Erythroblast (primary cell): Measurements from ENCODE around the gene PARD3.

Experiments
- DNase-seq, 2 experiments: peaks; one replicate each; lab custom pipeline; 2025; lab: John Stamatoyannopoulos, UW
- GATA1 ChIP-seq: IDR thresholded peaks from 2 replicates; pipeline ENCODE4 v1.6.1; 2011; ENCODE audit warnings: low read depth, mild to moderate bottlenecking, control low read depth, low read length, moderate library complexity
- POLR2A ChIP-seq: IDR thresholded peaks from 2 replicates; pipeline ENCODE4 v1.6.1; 2011; ENCODE audit warnings: mild to moderate bottlenecking, low read length

The PARD3 gene

DNA sequence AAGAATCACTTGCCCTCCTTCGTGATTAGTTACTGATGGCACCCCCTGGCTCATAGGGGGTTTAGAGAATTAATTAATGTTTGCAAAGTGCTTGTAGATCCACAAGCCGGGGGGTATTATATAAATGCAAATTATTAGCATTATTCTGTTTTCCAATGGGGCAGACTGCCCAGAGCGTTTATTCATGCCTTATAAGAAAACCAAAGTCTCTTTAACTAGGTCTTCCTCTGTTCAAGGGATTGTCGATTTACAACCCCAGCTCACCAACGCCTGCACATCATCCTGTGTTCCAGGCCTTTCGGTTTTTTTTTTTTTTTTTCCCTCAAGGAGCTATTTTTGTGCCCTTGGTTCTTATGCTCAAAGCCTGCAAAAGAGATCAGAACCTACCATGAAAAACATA is 630.7 kb downstream of the PARD3 start:
- no peak for DNase-seq
- no peak for TF ChIP-seq GATA1
- TF ChIP-seq POLR2A = no peak

DNA sequence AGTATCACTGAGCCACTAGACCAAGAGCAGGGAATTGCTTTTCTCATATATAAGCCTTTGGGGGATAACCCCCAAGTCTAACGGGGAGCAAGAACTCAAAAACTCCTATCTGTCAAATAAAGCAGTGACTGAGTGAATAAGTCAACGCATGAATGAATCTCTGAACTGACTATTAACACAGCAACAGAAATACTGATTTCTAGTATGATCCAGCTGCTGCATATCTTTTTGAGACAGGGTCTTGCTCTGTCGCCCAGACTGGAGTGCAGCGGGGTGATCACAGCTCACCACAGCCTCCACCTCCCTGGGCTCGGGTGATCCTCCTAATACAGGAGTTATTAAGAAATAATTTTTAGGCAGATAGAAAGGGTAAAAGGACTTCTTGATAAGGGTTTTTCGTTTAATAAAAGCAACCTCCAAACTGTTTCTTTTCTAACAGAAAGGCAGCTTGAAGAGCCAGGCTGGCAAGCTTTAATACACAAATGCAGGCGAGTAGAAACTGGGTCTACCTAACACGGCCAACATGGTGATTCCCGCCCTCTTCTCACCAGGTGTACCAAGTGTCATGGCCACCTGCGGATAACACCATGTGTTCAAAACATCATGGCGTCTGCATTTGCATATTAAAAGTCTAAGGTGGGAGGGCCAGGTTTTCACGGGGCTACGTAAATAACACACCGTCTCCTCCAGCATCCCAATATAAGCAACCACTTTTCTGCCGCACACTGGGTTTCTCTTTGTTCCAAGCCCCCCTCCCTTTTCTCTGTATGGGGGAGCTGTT is 631.9 kb downstream of the PARD3 start:
- TF ChIP-seq POLR2A (no peak), GATA1 (no peak)
- no peak for DNase-seq

DNA sequence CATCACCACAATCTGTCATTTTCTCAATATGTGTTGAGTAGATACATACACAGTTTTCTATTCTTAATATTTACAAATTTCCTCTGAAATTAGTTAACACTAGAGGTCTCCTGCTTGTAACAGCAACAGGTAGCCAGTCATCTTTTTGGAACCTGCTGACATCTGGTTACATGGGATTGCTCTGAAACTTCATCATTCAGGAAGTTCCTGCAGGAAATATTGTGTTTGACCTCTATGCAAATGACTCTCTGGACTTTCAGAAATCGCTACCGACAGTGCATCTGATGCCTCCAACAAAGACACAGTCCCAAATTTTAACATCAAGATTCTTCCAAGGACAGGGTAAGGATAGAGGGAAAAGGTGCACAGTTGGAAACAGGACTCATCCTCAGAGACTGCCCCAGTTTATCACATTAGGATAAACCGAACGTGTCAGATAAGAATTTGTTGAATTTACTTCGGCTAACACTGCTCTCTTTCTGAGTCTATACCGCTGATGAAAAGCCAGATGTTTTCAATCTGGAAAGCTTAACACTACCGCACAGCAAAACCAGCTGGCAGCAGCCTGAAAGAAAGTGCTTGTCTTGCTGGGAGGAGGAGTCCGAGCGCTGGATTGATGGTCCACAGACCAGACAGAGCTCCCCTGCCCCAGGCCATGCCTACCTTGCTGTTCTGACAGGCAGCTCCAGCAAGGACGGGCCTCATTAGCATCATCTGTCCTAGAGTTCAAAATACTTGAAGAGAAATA is 633.4 kb downstream of the PARD3 start:
- no peak for DNase-seq
- no peak for TF ChIP-seq GATA1
- no peak for TF ChIP-seq POLR2A

DNA sequence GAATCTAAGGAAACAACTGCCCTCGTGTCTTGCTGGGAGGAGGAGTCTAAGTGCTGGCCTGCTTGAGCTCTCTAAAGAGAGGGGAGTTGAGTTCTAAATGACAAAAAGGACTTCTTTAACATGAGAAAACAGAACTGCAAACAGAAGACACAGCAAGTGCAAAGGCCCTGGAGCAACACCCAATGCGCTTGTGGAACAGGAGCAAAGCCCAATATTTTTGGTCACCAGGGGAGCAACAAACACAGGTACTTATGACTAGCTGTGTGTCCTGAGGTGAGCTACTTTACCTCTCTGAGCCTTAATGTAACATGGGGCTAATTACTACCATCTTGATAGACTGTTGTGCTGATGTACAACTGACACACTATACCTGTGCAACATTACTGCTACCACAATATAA is 634.3 kb downstream of the PARD3 start:
- no peak for DNase-seq
- no peak for TF ChIP-seq GATA1
- TF ChIP-seq POLR2A = no peak

DNA sequence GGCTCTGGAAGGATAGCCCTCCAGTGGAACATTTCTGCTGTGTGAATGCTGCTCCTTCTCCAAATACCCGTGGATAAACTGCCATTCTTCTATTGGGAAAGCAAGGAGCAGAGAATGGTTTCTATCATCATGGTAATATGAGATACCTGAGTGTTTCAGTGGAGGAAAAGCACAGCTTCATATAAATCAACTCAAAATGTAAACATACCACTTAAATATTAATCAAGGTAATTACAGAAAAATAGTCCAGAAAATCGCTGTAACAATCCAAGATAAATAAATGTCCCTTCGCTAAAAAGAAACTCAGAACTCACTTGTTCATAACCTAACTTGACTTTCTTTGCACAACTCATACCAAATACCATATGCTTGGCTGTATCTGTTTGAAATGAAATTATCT is 635.8 kb downstream of the PARD3 start:
- DNase-seq = no peak
- TF ChIP-seq POLR2A (no peak), GATA1 (no peak)

DNA sequence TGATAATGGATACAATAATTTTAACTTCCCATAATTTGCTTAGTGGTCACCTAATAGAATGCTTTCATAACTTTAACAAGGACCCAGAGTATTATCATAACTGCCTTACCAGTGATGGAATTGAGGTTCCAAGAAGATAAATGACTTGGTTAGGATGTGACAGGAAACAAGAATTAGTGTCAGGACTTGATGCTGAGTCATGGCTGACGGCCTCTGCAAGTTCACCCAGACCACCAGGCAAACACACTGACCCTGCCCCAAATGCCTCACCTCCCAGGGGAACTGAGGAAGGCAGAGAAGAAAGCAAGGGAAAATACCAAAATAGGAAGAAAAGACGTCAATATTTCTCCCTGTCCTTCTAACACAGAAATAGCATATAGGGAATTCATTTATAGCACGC is 636.3 kb downstream of the PARD3 start:
- DNase-seq = no peak
- no peak for TF ChIP-seq GATA1
- no peak for TF ChIP-seq POLR2A

DNA sequence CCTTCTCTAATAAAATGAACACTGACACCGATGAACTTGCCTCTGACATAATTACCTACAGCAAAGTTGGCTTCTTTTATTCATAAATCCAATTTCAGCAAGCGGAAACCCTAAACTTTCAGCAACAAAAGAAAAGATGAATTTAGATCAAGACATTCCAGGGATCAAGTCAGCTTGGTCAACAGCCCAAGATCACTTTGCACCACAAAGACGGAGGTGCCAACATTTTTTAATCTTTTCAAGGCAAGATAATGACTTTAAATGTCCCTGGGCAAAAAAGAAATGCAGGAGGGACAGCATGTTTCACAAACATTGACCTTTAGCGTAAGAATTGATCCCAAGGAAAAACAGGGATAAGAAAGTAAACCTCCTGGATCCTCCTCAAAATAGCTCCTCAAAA is 636.9 kb downstream of the PARD3 start:
- TF ChIP-seq POLR2A (no peak), GATA1 (no peak)
- no peak for DNase-seq

DNA sequence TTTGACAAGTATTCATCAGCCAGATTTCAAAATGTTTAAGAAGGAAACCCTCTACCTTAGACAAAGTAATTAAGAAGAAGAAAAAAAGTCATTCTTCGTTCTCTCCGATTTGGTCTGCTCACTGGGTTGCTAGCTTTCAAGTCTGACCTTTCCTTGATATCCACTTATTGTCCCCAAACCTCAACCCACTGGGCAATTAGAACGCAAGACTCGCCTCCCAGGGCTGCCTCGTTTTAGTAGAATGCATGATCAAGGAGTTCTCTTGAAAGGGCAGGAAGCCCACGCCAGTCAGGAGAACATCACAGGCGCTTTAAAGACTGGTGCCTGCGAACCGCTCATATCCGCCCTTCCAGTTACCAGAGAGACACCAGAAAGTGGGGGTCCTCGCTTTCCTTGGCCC is 637.7 kb downstream of the PARD3 start:
- no peak for DNase-seq
- TF ChIP-seq POLR2A (no peak), GATA1 (no peak)

DNA sequence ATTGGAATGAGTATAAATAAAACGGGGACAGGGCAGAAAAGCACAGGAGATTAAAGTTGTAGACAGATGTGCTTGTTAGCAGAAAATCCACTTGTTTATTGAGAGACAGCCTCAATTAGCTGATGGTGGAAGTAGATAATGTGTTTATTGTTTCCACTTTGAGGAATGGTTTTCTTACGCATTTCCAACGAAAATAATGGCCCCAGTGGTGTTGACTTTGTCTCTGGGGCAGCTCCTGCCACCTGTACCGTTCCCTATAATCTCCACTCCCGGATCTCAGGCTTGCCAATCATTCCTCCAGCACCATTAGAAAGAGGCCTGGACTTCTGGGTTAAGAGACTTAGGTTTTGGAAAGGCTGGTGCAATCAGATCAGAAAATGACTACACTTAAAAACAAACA is 638.7 kb downstream of the PARD3 start:
- no peak for DNase-seq
- no peak for TF ChIP-seq POLR2A
- TF ChIP-seq GATA1 = no peak

DNA sequence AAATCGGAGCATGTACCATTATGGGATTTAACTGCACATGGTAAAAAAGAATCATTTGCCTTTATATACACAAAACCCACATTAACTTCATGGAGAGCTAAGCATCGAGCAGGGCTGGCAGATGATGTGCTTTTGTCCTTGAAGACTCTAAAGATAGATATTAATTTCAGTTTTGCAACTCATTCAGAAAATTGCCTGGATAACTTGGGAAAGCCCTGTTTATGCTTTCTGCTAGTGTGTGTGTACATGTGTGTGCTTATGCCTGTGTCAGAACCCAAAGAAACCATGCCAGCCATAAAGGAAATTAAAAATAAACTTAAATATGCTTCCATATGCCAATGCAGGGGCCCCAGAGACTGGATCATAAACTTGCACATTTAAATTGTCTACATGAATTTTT is 640.0 kb downstream of the PARD3 start:
- TF ChIP-seq POLR2A (no peak), GATA1 (no peak)
- no peak for DNase-seq

DNA sequence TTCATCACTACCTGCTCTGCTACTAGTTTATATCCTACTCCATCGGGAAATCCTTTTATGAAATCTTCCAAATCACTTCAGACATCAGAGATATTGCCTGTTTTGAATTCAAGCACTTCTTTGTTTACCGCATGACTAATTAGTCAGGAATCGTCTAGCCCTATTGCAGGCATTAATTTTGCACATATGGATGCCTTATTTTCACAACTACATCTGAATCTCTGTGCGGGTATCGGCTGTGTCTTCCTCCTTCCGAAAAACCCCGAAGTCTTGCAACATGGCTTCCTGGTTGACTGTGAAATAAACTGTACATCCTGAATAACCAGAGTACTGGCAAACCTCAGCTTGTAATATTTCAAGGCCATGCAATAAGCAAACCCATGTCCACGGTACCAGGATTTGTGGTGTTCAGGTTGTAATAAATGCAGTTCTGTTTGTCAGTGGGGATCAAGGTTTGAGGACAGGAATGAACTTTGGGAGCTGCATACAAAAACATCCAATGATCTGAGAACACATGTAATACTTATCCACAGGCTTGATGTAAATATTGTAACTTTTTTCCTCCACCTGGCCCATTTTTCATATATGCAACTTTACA is 642.1 kb downstream of the PARD3 start:
- no peak for DNase-seq
- TF ChIP-seq GATA1 (no peak), POLR2A (no peak)

DNA sequence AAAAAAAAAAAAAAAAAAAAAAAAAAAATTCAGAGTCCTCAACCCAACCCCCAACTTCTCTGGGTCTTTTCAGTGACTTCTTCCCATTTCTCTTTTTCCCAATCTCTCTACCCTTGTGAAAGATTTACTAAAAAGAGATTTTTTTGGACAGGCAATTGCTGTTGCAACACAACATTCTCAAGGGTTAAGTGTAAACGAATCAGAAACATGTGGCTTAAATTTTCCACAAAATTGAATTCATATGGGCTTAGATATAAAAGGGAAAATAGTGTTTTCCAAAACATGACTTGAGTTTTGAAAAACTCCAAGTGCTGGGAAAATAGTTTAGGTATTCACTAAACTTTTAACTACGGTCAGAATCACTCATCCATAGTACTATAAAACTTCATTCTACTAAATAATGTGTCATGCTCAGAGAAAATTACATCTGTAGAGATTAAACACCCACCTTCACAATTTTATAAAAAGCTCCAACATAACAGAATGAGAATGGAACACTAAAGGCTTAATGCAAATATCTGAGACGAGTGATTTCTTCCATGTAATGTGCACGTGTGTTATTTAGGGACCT is 643.1 kb downstream of the PARD3 start:
- TF ChIP-seq POLR2A (no peak), GATA1 (no peak)
- no peak for DNase-seq

DNA sequence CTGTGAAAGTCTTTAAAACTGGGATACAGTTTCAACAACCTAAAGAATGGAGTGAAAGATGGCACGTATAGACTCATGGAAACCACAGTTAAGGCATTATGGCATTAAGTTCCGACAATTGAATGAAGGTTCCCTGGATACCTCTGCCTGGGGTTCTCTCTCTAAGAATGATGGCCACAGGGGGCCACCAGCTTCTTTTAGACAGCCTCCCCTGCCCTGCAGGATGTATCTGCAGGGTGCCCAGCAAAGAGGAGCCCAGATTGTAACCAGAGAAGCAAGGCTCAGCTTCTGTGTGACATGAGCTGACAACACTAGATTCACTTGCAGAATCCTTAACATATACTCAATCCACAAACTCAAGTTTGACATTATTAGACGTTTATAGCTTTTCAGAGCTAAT is 645.4 kb downstream of the PARD3 start:
- no peak for DNase-seq
- TF ChIP-seq GATA1 (no peak), POLR2A (no peak)

DNA sequence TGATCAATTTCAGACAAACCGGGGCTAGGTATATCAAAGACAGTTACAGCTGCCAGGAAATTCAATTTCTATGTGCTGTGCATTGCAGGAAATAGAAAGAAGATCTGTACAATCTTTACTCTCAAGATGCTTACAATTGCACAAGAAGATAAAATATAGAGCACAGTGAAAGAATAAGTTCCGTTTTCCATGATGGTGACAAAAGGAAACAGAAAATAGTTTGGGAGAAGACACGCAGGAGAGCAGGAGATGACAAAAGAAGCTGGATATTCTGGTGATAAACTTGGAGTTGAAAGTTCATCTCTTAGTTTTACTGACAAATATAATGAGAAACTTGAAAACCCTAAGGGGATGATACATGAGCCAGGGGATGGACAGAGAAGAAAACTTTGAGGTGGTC is 646.0 kb downstream of the PARD3 start:
- DNase-seq = no peak
- no peak for TF ChIP-seq POLR2A
- TF ChIP-seq GATA1 = no peak
